ENCODE results near the gene POF1B. TPM values are rescaled to one million over a fixed set of nuclear protein-coding genes. Genes with fewer than 3 reads are reported as not detected.

POF1B gene
- total and polyA plus RNA-seq, 2 donors (not counting 1 experiment from before 2014, with no cell fraction given): not detected

DNA sequence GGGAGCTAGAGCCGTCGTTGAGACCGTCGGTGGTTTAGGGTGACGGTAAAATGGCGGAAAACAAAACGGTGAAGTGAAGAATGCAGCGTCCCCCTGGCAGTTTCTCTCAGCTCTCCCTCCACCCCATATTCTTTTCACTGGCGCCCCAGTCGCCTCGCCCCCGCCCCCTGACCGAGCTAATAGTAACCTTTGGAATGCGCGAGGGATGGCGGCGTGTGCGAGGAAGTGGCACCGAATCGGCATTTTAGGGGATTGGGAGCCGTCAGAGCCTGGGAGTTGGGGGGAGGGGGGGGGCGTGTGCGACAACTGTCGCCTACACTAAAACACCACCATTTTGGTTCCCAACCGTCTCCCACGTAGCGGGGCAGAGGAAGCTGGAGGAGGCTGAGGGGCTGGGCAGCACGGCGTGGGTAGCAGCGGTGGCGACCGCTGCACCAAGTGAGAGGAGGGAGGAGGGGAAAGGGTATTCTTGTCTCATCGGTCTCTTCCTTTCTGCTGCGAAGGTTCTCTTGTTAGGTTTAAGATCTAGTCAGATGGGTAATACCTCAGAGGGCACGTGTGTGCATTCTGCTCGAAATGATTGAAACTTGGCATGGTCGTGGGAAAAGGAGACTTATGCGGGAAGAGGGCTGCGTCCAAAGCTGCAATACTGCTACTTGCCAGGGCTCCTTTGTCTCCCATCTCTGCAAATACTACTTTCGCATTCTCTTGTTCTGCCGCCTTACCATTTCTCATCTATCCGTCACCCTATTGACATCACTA, 134.8 kb downstream of the POF1B start:
- peak overlapping the region; percentile 81 for H2AFZ ChIP-seq (ENCODE audit: low read length)
- H3K27me3 ChIP-seq (ENCODE audit: control insufficient read depth, insufficient read depth, low read length): no peaks in the 10 kb centered on the region
- H3K9ac ChIP-seq (ENCODE audit: insufficient read depth, low read length): no peak overlapping the region
- H3K9me3 ChIP-seq (ENCODE audit: control insufficient read depth, insufficient read depth, low read depth, low read length): no peaks in the 10 kb centered on the region
- H3K4me3 ChIP-seq (replicated peaks in 1 of 4; ENCODE audit: control extremely low read depth in 1 of 4, insufficient read depth in 1 of 4, low read depth in 3 of 4, low read length in 4 of 4): peak overlapping the region; percentile 30 to 64 (median 54)
- H3K4me1 ChIP-seq (ENCODE audit: control insufficient read depth, extremely low read depth, insufficient read depth, low read length): no peaks in the 10 kb centered on the region
- no peaks in the 10 kb centered on the region for H3K36me3 ChIP-seq (ENCODE audit: control insufficient read depth, insufficient read depth, low read length)
- H3K79me2 ChIP-seq (ENCODE audit: control insufficient read depth, insufficient read depth, low read length): no peaks in the 10 kb centered on the region
- TF ChIP-seq EZH2 (IDR thresholded peaks at IDR 0.05; ENCODE audit: low read length, missing control alignments): no peak
- TF ChIP-seq, protein P1, sequence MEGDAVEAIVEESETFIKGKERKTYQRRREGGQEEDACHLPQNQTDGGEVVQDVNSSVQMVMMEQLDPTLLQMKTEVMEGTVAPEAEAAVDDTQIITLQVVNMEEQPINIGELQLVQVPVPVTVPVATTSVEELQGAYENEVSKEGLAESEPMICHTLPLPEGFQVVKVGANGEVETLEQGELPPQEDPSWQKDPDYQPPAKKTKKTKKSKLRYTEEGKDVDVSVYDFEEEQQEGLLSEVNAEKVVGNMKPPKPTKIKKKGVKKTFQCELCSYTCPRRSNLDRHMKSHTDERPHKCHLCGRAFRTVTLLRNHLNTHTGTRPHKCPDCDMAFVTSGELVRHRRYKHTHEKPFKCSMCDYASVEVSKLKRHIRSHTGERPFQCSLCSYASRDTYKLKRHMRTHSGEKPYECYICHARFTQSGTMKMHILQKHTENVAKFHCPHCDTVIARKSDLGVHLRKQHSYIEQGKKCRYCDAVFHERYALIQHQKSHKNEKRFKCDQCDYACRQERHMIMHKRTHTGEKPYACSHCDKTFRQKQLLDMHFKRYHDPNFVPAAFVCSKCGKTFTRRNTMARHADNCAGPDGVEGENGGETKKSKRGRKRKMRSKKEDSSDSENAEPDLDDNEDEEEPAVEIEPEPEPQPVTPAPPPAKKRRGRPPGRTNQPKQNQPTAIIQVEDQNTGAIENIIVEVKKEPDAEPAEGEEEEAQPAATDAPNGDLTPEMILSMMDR (conservative IDR thresholded peaks at IDR 0.05 in 1 of 2, IDR thresholded peaks at IDR 0.05 in 1 of 2; ENCODE audit: low read depth in 1 of 2, low read length in 2 of 2): no peak
- no peaks in the 10 kb centered on the region for H4K20me1 ChIP-seq (ENCODE audit: control insufficient read depth, extremely low read depth, insufficient read depth, low read length)
- no peak overlapping the region for H3K27ac ChIP-seq (ENCODE audit: insufficient read depth, low read length)
- peak overlapping the region; percentile 75 for H3K4me2 ChIP-seq (ENCODE audit: extremely low read depth, insufficient read depth, low read length)
- peak; percentile 23 to 41 for DNase-seq (ENCODE audit: low read depth in 2 of 2)

DNA sequence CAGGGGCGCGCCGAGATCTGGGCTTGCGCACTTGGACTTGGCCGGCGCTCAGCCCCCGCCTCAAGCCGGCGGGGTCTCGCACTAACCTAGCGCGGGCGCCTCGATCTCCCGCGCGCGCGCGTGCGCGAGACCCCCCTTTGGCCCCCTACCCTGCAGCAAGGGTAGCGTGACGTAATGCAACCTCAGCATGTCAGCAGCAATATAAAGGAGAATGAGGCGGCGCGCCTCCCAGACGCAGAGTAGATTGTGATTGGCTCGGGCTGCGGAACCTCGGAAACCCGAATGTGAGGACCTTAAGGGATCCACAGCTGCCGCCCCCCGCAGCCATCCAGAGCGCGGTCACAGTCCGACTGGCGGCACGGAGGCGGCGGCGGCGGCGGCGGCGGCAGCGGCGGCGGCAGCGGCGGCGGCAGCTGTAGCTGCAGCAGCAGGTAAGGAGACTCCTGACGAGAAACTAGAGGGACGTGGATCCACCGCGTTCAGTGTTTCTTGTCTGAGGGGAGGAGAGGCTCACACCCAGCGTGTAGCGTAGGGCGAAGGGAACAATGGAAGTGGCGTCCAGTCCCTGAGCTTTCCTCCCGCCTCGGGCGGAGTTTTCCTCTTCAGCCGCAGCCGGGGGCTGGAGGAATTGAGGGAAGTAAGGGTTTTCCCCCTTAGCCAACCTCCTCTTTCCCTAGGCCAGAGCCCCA, 135.6 kb downstream of the POF1B start, which contains the start of the genes SATL1 and ZNF711:
TSS of gene SATL1 (minus strand) at position 19 of the 689 bp plus-strand sequence. CDS start 134,811 bp downstream, outside the sequence.
TSS of gene ZNF711 (plus strand) at position 231 of the 689 bp plus-strand sequence. CDS start 3,582 bp downstream, outside the sequence.
- Histone ChIP-seq H4K20me1 (ENCODE audit: control insufficient read depth, extremely low read depth, insufficient read depth, low read length) (no peaks in the 10 kb centered on the region), H3K9me3 (ENCODE audit: control insufficient read depth, insufficient read depth, low read depth, low read length) (no peaks in the 10 kb centered on the region), H3K4me1 (ENCODE audit: control insufficient read depth, extremely low read depth, insufficient read depth, low read length) (no peaks in the 10 kb centered on the region), H3K36me3 (ENCODE audit: control insufficient read depth, insufficient read depth, low read length) (no peaks in the 10 kb centered on the region), H3K4me2 (ENCODE audit: extremely low read depth, insufficient read depth, low read length) (peak within 1 kb of the TSS; percentile 75), H3K9ac (ENCODE audit: insufficient read depth, low read length) (no peak within 1 kb of the TSS), H3K79me2 (ENCODE audit: control insufficient read depth, insufficient read depth, low read length) (no peaks in the 10 kb centered on the region), H3K4me3 (replicated peaks in 1 of 4; ENCODE audit: control extremely low read depth in 1 of 4, insufficient read depth in 1 of 4, low read depth in 3 of 4, low read length in 4 of 4) (peak within 1 kb of the TSS; percentile 30 to 64 (median 54)), H3K27me3 (ENCODE audit: control insufficient read depth, insufficient read depth, low read length) (no peaks in the 10 kb centered on the region), H2AFZ (ENCODE audit: low read length) (peak within 1 kb of the TSS; percentile 81), H3K27ac (ENCODE audit: insufficient read depth, low read length) (no peak within 1 kb of the TSS)
- TF ChIP-seq, protein P1 (conservative IDR thresholded peaks at IDR 0.05 in 1 of 2, IDR thresholded peaks at IDR 0.05 in 1 of 2; ENCODE audit: low read depth in 1 of 2, low read length in 2 of 2): no peak
- no peak for TF ChIP-seq EZH2 (IDR thresholded peaks at IDR 0.05; ENCODE audit: low read length, missing control alignments)
- DNase-seq (ENCODE audit: low read depth in 2 of 2): peak; percentile 61 to 73

DNA sequence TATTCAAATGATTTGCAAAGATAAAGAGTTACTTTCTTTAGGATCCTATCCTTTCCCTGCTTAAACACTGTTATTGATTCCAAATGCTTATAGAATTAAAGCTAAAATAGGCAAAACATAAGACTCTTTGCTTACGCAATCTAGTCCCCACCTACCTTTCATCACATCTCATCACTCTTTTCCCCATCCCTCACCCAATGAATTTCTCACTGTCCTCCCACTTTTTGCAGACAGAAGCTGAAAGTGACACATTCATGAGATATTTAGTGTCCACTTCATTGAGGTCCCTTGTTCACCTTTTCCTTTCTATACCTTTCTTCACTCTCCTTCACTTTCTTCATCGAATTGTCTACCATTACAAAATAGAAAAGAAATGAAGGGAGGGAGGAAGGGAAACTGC, 136.3 kb downstream of the POF1B start:
- Histone ChIP-seq H3K27me3 (ENCODE audit: control insufficient read depth, insufficient read depth, low read length) (no peaks in the 10 kb centered on the region), H2AFZ (ENCODE audit: low read length) (no peak overlapping the region), H3K9me3 (ENCODE audit: control insufficient read depth, insufficient read depth, low read depth, low read length) (no peaks in the 10 kb centered on the region), H3K79me2 (ENCODE audit: control insufficient read depth, insufficient read depth, low read length) (no peaks in the 10 kb centered on the region), H3K36me3 (ENCODE audit: control insufficient read depth, insufficient read depth, low read length) (no peaks in the 10 kb centered on the region), H3K4me1 (ENCODE audit: control insufficient read depth, extremely low read depth, insufficient read depth, low read length) (no peaks in the 10 kb centered on the region), H3K4me2 (ENCODE audit: extremely low read depth, insufficient read depth, low read length) (no peak overlapping the region), H3K4me3 (replicated peaks in 1 of 4; ENCODE audit: control extremely low read depth in 1 of 4, insufficient read depth in 1 of 4, low read depth in 3 of 4, low read length in 4 of 4) (peak overlapping the region in 1 of 4 experiments; percentile 37), H3K27ac (ENCODE audit: insufficient read depth, low read length) (no peak overlapping the region), H3K9ac (ENCODE audit: insufficient read depth, low read length) (no peak overlapping the region), H4K20me1 (ENCODE audit: control insufficient read depth, extremely low read depth, insufficient read depth, low read length) (no peaks in the 10 kb centered on the region)
- TF ChIP-seq, protein P1 (conservative IDR thresholded peaks at IDR 0.05 in 1 of 2, IDR thresholded peaks at IDR 0.05 in 1 of 2; ENCODE audit: low read depth in 1 of 2, low read length in 2 of 2): no peak
- TF ChIP-seq EZH2 (IDR thresholded peaks at IDR 0.05; ENCODE audit: low read length, missing control alignments): no peak
- DNase-seq (ENCODE audit: low read depth in 2 of 2): peak; percentile 0 to 1

Data from fibroblast of lung (primary cell).